IPS-20b (cell line): ENCODE measurements around the gene SLC4A8.

ENCODE experiments used
- H3K27ac ChIP-seq: one replicate; pipeline ENCODE4 v1.5.1; 2013; ENCODE audit warnings: low read length
- H3K27me3 ChIP-seq: 2 replicates; pipeline ENCODE4 v1.6.1; 2013; ENCODE audit warnings: mild to moderate bottlenecking, low read length, inconsistent platforms; ENCODE audit not compliant: insufficient read depth
- H3K36me3 ChIP-seq: 2 replicates; pipeline ENCODE4 v1.6.1; 2013; ENCODE audit warnings: low read depth, mild to moderate bottlenecking, inconsistent platforms, low read length, moderate library complexity; ENCODE audit not compliant: insufficient read depth
- H3K4me1 ChIP-seq: 2 replicates; pipeline ENCODE4 v1.6.1; 2013; ENCODE audit warnings: mild to moderate bottlenecking, control low read depth, inconsistent platforms, low read length, moderate library complexity; ENCODE audit not compliant: insufficient read depth
- H3K4me3 ChIP-seq: 2 replicates; pipeline ENCODE4 v1.5.1; 2013; ENCODE audit warnings: mild to moderate bottlenecking, low read length, inconsistent platforms
- H3K9ac ChIP-seq: 2 replicates; pipeline ENCODE4 v1.6.1; 2013; ENCODE audit warnings: low read depth, mild to moderate bottlenecking, inconsistent platforms, low read length, moderate library complexity
- H3K9me3 ChIP-seq: 2 replicates; pipeline ENCODE4 v1.6.1; 2013; ENCODE audit warnings: mild to moderate bottlenecking, low read depth, low read length, inconsistent platforms; ENCODE audit not compliant: insufficient read depth

SLC4A8 gene

GRCh38 chr12:51534216-51535074 is 109.8 kb downstream of the SLC4A8 start:
- Histone ChIP-seq H3K27me3 (no peaks in the 10 kb centered on the region), H3K9ac (no peak overlapping the region), H3K27ac (no peak overlapping the region), H3K9me3 (no peaks in the 10 kb centered on the region), H3K4me1 (peaks cover 13% of the 10 kb centered on the region; the same call in 1 of the 2 replicates), H3K36me3 (no peaks in the 10 kb centered on the region), H3K4me3 (no peak overlapping the region)

GRCh38 chr12:51536159-51536558 is 111.5 kb downstream of the SLC4A8 start:
- Histone ChIP-seq H3K27ac (no peak overlapping the region), H3K9ac (no peak overlapping the region), H3K9me3 (no peaks in the 10 kb centered on the region), H3K4me1 (peaks cover 13% of the 10 kb centered on the region; the same call in 1 of the 2 replicates), H3K27me3 (no peaks in the 10 kb centered on the region), H3K4me3 (no peak overlapping the region), H3K36me3 (no peaks in the 10 kb centered on the region)

GRCh38 chr12:51538149-51538548 is 113.5 kb downstream of the SLC4A8 start:
- H3K4me1 ChIP-seq = peaks cover 11% of the 10 kb centered on the region; the same call in 1 of the 2 replicates
- no peak overlapping the region for H3K9ac ChIP-seq
- no peak overlapping the region for H3K27ac ChIP-seq
- H3K9me3 ChIP-seq = no peaks in the 10 kb centered on the region
- no peaks in the 10 kb centered on the region for H3K27me3 ChIP-seq
- no peak overlapping the region for H3K4me3 ChIP-seq
- H3K36me3 ChIP-seq = no peaks in the 10 kb centered on the region

DNA sequence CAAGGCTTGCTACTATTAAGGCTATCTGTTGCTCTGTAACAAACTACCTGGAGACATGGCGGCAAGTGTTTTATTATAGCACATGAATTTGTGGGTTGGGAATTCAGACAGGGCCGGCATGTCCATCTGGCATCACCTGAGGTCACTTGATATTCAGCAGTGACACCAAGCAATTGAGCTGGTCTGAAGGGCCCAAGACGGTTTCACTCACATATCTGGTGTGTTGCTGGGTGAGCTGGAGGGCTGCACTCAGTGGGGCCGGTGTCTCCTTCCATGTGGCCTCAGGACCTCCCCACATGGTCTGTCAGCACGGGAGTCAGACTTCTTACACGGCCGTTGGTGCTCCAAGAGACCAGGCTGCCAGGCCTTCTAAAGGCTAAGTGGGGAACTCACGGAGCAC is 114.0 kb downstream of the SLC4A8 start:
- Histone ChIP-seq H3K27me3 (no peaks in the 10 kb centered on the region), H3K9ac (no peak overlapping the region), H3K9me3 (no peaks in the 10 kb centered on the region), H3K36me3 (no peaks in the 10 kb centered on the region), H3K4me3 (no peak overlapping the region), H3K27ac (no peak overlapping the region), H3K4me1 (peaks cover 14% of the 10 kb centered on the region; the same call in 1 of the 2 replicates)

GRCh38 chr12:51540996-51541395 is 116.4 kb downstream of the SLC4A8 start:
- no peak overlapping the region for H3K27ac ChIP-seq
- H3K9me3 ChIP-seq = no peaks in the 10 kb centered on the region
- no peaks in the 10 kb centered on the region for H3K36me3 ChIP-seq
- no peak overlapping the region for H3K4me3 ChIP-seq
- H3K27me3 ChIP-seq = no peaks in the 10 kb centered on the region
- no peak overlapping the region for H3K9ac ChIP-seq
- peaks cover 20% of the 10 kb centered on the region; the same call in 1 of the 2 replicates for H3K4me1 ChIP-seq

- Histone ChIP-seq H3K27ac (no peak overlapping the region), H3K9me3 (no peaks in the 10 kb centered on the region), H3K9ac (no peak overlapping the region), H3K4me3 (no peak overlapping the region), H3K36me3 (no peaks in the 10 kb centered on the region), H3K4me1 (peaks cover 18% of the 10 kb centered on the region; the same call in 1 of the 2 replicates), H3K27me3 (no peaks in the 10 kb centered on the region)
These were observed 121.5 kb downstream of the SLC4A8 start for GRCh38 chr12:51546097-51546496.

- Histone ChIP-seq H3K27ac (no peak overlapping the region), H3K4me3 (no peak overlapping the region), H3K27me3 (no peaks in the 10 kb centered on the region), H3K9ac (no peak overlapping the region), H3K9me3 (no peaks in the 10 kb centered on the region), H3K4me1 (peaks cover 18% of the 10 kb centered on the region; the same call in 1 of the 2 replicates), H3K36me3 (no peaks in the 10 kb centered on the region)
These were observed 123.0 kb downstream of the SLC4A8 start for GRCh38 chr12:51547606-51548005.

DNA sequence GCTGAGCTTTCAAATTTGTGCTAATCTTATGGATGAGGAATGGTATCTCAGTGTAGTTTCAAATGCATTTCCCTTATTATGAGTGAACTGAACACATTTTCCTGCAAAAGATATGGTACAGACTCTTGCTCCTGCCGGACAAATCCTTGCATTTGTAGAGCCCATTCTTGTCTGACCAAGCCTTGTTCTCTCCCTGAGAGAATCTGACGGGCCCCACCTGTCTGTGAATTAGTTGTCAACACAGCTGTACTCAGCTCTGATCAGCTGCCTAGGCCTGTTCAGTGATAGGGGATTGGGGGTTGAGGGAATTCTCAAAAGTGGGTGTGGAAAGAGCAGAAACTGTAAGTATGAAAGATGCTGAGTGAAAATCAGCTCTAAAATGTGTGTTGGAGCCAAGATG is 123.6 kb downstream of the SLC4A8 start:
- no peak overlapping the region for H3K4me3 ChIP-seq
- H3K9ac ChIP-seq = no peak overlapping the region
- H3K4me1 ChIP-seq = peaks cover 14% of the 10 kb centered on the region; the same call in 1 of the 2 replicates
- no peaks in the 10 kb centered on the region for H3K9me3 ChIP-seq
- H3K36me3 ChIP-seq = no peaks in the 10 kb centered on the region
- no peaks in the 10 kb centered on the region for H3K27me3 ChIP-seq
- no peak overlapping the region for H3K27ac ChIP-seq

DNA sequence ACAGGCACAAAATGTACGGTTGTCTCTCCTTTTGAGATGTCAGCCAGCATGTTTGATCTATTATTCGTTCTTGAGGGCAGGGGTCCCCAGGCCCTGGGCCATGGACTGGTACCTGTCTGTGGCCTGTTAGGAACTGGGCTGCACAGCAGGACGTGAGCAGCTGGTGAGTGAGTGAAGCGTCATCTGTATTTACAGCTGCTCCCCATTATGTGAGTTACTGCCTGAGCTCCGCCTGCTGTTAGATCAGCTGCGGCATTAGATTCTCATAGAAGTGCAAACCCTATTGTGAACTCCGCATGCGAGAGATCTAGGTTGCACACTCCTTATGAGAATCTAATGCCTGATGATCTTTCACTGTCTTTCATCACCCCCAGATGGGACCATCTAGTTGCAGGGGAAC is 125.0 kb downstream of the SLC4A8 start:
- H3K36me3 ChIP-seq = no peaks in the 10 kb centered on the region
- no peaks in the 10 kb centered on the region for H3K9me3 ChIP-seq
- H3K4me1 ChIP-seq = peaks cover 10% of the 10 kb centered on the region; the same call in 1 of the 2 replicates
- H3K27me3 ChIP-seq = no peaks in the 10 kb centered on the region
- H3K9ac ChIP-seq = no peak overlapping the region
- no peak overlapping the region for H3K27ac ChIP-seq
- no peak overlapping the region for H3K4me3 ChIP-seq
